Gastrocnemius medialis (tissue), 4 donors: ENCODE data around the gene CACNB4.

Source experiments
- CTCF ChIP-seq, 5 experiments: fragments of 450-650 bp in 3 of 5; fragments of 200-600 bp in 2 of 5; sonication (generic) in 2 of 5; IDR thresholded peaks in 4 of 5; conservative IDR thresholded peaks in 1 of 5; 1 replicate in 4 of 5; 2 replicates in 1 of 5; pipeline ENCODE4 v1.5.1; 2016 to 2019; ENCODE audit warnings: antibody characterized with exemption in 5 of 5, mild to moderate bottlenecking in 3 of 5, moderate library complexity in 3 of 5
- POLR2A ChIP-seq, 2 donors: fragments of 450-650 bp; IDR thresholded peaks; one replicate each; pipeline ENCODE4 v1.6.1; 2017; ENCODE audit warnings: antibody characterized with exemption in 2 of 2, mild to moderate bottlenecking in 2 of 2, moderate library complexity in 2 of 2

GRCh38 chr2:152134488-152135280, 35.8 kb upstream of the CACNB4 start:
- TF ChIP-seq CTCF (IDR thresholded peaks at IDR 0.05 in 4 of 5, conservative IDR thresholded peaks at IDR 0.05 in 1 of 5): no peak
- TF ChIP-seq POLR2A (IDR thresholded peaks at IDR 0.05): no peak
